HG03066 (cell line): ENCODE measurements around the gene HAND2.

Source experiments
- ATAC-seq: cut with Tn5 transposase; IDR thresholded peaks from one replicate; pipeline ENCODE4 v1.9.1; 2021; ENCODE audit warnings: low read depth; ENCODE audit not compliant: unreplicated experiment

Gene HAND2

GRCh38 chr4:173482330-173482931 lies 47.6 kb downstream of the HAND2 start:
- ATAC-seq = no peak

GRCh38 chr4:173478913-173479283 lies 51.1 kb downstream of the HAND2 start:
- ATAC-seq = no peak

GRCh38 chr4:173478201-173478912 lies 51.7 kb downstream of the HAND2 start:
- ATAC-seq = no peak

- no peak for ATAC-seq
Measured at GRCh38 chr4:173477016-173477415, 53.0 kb downstream of the HAND2 start.
